Astrocyte of the cerebellum (primary cell): ENCODE measurements around the gene ITPK1.

ENCODE experiments used
- DNase-seq: peaks from one replicate; pipeline ENCODE4 v3.0.0-alpha.2; 2011; ENCODE audit warnings: low read depth
- H3K4me3 ChIP-seq: 2 replicates; pipeline ENCODE4 v1.5.1; 2011; ENCODE audit warnings: mild to moderate bottlenecking, low read depth, low read length, moderate library complexity
- in situ Hi-C: cut with HindIII; loops from 2 replicates; pipeline ENCODE4 v1.10.0; 2017; ENCODE audit warnings: low sequenced_read_pairs
- TF ChIP-seq, protein P1 (sequence below): IDR thresholded peaks from 2 replicates; pipeline ENCODE4 v1.5.1; 2012; ENCODE audit warnings: low read length, low read depth, moderate library complexity, mild to moderate bottlenecking; ENCODE audit errors: missing control alignments

ITPK1 gene

DNA sequence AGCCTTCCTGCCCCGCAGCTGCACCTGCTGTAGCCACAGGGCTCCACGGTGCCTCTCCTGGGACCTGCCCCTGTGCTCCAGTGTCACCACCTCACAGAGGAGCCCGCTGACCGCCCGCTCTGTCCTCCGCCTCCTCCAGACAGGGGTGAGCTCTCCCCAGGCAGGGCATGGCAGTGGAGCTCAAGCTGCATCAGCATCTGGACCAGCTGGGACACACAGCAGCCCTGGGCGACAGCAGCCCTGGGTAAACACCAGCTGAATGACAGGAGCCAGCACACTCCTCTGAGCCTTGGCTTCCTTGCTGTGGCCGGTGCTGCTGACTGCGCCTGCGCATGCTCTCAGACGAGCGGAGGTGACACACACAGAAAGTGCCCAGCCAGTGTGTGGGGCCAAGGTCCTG lies 170.7 kb downstream of the ITPK1 start:
- DNase-seq: no peak
- H3K4me3 ChIP-seq: no peak overlapping the region
- TF ChIP-seq, protein P1, sequence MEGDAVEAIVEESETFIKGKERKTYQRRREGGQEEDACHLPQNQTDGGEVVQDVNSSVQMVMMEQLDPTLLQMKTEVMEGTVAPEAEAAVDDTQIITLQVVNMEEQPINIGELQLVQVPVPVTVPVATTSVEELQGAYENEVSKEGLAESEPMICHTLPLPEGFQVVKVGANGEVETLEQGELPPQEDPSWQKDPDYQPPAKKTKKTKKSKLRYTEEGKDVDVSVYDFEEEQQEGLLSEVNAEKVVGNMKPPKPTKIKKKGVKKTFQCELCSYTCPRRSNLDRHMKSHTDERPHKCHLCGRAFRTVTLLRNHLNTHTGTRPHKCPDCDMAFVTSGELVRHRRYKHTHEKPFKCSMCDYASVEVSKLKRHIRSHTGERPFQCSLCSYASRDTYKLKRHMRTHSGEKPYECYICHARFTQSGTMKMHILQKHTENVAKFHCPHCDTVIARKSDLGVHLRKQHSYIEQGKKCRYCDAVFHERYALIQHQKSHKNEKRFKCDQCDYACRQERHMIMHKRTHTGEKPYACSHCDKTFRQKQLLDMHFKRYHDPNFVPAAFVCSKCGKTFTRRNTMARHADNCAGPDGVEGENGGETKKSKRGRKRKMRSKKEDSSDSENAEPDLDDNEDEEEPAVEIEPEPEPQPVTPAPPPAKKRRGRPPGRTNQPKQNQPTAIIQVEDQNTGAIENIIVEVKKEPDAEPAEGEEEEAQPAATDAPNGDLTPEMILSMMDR: no peak
- in situ Hi-C loops: loop anchor here (5.0 kb wide), 1 partner anchor 102 kb away; no protein-coding TSS in a partner anchor

DNA sequence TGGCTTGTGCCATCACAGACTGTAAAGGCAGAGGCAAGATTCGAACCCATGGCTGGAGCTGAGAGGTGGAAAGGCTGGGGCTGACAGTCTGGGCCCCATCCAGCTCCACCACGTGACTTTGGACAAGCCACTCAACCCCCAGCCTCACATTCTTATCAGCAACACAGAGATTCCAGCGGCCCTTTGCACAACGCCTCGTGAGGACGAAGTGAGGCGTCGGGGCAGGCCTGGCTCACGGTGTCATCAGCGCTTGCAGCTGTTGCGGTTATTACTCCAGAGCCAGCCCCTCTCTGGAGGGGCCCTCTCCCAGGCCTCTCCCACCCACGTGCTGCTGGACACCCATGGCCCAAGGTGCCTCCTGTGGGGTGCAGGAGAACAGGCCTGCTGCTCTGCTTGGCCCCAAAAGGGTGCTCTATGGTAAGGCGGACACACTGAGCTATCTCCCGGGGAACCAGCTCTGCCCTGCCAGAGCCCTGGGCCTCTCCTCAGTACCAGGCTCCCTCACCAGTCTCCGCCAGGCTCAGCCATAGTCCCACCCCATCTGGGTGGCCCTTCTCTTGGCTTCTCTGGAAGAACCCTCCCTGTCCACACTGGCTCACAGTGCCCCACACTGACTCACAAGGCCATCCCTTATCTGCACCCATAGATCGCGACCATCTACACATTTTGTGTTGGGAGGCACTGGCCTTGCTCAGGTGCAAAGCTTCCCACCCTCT lies 171.7 kb downstream of the ITPK1 start:
- TF ChIP-seq, protein P1: no peak
- H3K4me3 ChIP-seq: no peak overlapping the region
- DNase-seq: no peak
- in situ Hi-C loops: loop anchor here (5.0 kb wide), 1 partner anchor 103 kb away; no protein-coding TSS in a partner anchor

DNA sequence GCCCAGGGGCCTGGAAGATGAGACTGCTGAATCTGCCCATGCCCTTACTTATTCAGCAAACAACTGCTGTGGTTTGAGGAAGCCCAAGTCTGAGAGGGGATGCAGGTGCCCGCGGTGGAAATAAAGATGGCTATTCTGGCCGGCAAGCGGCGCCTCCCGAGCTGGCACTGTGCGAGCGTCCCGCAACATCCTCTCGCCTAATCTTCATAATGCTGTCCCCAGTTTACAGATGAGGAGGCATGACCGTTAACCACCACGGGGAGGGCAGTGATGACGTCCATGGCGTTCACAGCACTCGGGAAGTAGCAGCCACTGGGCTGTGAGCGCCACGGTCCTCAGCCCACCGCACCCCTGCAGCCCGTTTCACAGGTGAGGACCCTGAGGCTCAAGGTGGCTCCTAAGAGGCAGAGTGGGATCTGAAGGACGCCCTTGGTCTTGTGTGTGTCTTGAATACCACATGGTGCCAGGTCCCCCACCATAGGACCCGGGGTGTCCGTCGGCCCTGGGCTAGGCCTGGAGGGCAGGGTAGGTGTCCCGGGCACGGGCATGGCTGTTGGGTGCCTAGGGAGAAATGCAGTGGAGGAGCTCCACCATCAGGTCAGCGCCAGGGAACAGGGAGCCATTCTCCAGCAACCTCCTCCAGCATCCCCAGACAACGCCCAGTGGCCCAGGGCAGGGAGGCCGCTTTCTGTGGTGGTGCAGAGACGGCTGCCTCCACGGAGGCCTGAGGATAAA lies 172.6 kb downstream of the ITPK1 start:
- H3K4me3 ChIP-seq: no peak overlapping the region
- in situ Hi-C loops: loop anchor here (5.0 kb wide), 1 partner anchor 104 kb away; no protein-coding TSS in a partner anchor
- no peak for DNase-seq
- TF ChIP-seq, protein P1: no peak

DNA sequence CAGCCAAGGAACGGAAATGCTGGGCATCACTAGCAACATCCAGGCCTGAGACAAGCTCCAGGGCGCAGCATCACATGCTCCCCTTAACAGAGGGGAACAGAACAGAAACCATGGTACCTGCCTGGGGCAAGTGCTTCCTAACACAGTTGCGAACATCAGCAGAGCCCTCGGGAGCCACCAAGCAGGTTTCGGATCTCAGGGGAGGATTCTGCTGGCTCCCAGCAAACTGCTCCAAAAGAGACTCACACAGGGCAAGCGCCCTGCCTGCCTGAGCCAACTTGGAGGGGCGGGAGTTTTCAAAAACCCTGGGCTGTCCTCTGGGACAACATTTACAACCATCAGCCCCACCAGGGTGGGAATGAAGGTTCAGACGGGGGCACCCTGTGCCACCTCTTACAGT lies 173.1 kb downstream of the ITPK1 start:
- H3K4me3 ChIP-seq: no peak overlapping the region
- in situ Hi-C loops: loop anchor here (5.0 kb wide), 1 partner anchor 105 kb away; no protein-coding TSS in a partner anchor
- no peak for DNase-seq
- TF ChIP-seq, protein P1: no peak

DNA sequence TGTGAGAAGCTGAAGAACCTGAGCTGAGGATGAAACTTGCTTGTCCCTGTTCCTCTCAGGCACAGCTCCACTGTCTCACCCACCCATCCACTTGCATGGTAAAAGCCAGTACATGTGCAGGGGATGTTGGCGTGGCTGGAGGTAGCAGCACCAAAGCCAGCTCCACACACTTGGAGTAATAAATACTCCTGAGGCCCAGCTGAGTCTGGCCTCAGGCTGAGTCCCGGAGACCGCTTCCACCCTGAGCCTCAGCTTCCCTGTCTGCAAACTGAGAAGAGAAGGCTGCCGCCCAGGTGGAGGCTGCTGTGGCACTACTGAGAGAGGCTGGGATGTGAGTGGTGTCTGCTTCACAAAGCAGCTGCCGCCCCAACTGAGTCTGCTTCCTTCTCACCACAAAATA lies 173.6 kb downstream of the ITPK1 start:
- TF ChIP-seq, protein P1: no peak
- DNase-seq: no peak
- in situ Hi-C loops: loop anchor here (5.0 kb wide), 1 partner anchor 105 kb away; no protein-coding TSS in a partner anchor
- H3K4me3 ChIP-seq: no peak overlapping the region

DNA sequence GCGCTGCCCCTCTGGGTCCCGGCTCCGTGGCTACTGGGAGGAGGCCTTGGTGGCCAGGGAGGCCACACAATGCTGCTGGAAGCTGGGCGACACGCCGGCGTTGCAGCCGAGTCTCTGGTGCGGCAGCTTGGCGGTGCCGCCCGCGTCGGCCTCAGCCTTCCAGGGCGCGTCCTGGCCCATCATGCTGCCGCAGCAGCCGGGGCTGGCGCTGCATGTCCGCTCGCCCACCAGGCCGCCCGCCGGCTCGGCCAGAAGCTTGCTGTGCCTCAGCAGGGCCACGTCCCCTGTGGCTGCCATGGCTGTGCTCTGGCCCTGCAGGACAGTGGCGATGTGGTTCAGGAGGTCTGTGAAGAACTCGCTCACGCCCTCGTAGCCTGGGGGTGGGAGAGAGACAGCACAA lies 174.2 kb downstream of the ITPK1 start:
- no peak overlapping the region for H3K4me3 ChIP-seq
- TF ChIP-seq, protein P1: no peak
- in situ Hi-C loops: loop anchor here (5.0 kb wide), 1 partner anchor 106 kb away; no protein-coding TSS in a partner anchor
- DNase-seq: no peak
